SK-N-SH (cell line): Measurements from ENCODE around the gene SBF2. TPM values are rescaled to one million over a fixed set of nuclear protein-coding genes. Genes with fewer than 3 reads are reported as not detected.

Experiments
- CTCF ChIA-PET: fragments of 300-600, 350-600 bp; formaldehyde crosslinking; extraction: SDS; loops from one replicate; lab custom pipeline; 2021; lab: Yijun Ruan, JAX
- POLR2A ChIA-PET: fragments of 350-600 bp; sonication (Branson Sonifier 250); formaldehyde crosslinking; extraction: SDS; loops from one replicate; lab custom pipeline; 2020; ENCODE audit warnings: antibody characterized with exemption, inconsistent platforms; lab: Yijun Ruan, JAX
- DNase-seq: peaks from one replicate; pipeline ENCODE4 v3.0.0; 2012
- H2AFZ ChIP-seq: fragments of 200-600 bp; sonication (generic); 2 replicates; pipeline ENCODE4 v1.8.1; 2016; ENCODE audit warnings: antibody characterized with exemption, mild to moderate bottlenecking, low read depth
- H3F3A ChIP-seq: fragments of 200-600 bp; sonication (generic); replicated peaks from 2 replicates; pipeline ENCODE3; 2016; ENCODE audit warnings: antibody characterized with exemption, mild to moderate bottlenecking; ENCODE audit not compliant: insufficient read depth
- H3K27ac ChIP-seq, 2 experiments: fragments of 200-500 bp in 1 of 2; fragments of 200-600 bp in 1 of 2; sonication (Bioruptor generic) in 1 of 2; sonication (generic), shearing (Covaris generic) in 1 of 2; 2 replicates each; pipeline versions ENCODE4 v1.5.1 to v1.6.1; 2014 to 2016; ENCODE audit warnings: low read depth in 2 of 2, inconsistent platforms in 1 of 2, low read length in 1 of 2, mild to moderate bottlenecking in 1 of 2, mixed read lengths in 1 of 2
- H3K27me3 ChIP-seq: fragments of 200-600 bp; sonication (generic), shearing (Covaris generic); 2 replicates; pipeline ENCODE4 v1.6.1; 2016; ENCODE audit warnings: mixed run types; ENCODE audit not compliant: insufficient read depth
- H3K36me3 ChIP-seq, 2 experiments: fragments of 200-500 bp in 1 of 2; fragments of 200-600 bp in 1 of 2; sonication (Bioruptor generic) in 1 of 2; sonication (generic) in 1 of 2; replicated peaks in 1 of 2; 2 replicates each; pipeline versions ENCODE3 to v1.5.1; 2014 to 2016; ENCODE audit warnings: low read length in 1 of 2, mild to moderate bottlenecking in 1 of 2; ENCODE audit not compliant: insufficient read depth in 2 of 2, control insufficient read depth in 1 of 2
- H3K4me1 ChIP-seq, 2 experiments: fragments of 200-500 bp in 1 of 2; fragments of 200-600 bp in 1 of 2; sonication (Bioruptor generic) in 1 of 2; sonication (generic), shearing (Covaris generic) in 1 of 2; 2 replicates each; pipeline versions ENCODE4 v1.5.1 to v1.6.1; 2014 to 2016; ENCODE audit warnings: low read depth in 1 of 2, low read length in 1 of 2, mixed run types in 1 of 2; ENCODE audit not compliant: insufficient read depth in 2 of 2, control insufficient read depth in 1 of 2
- H3K4me2 ChIP-seq: fragments of 200-600 bp; sonication (generic), shearing (Covaris generic); 2 replicates; pipeline ENCODE4 v1.6.1; 2017; ENCODE audit warnings: mixed run types
- H3K4me3 ChIP-seq, 2 experiments: fragments of 200-500 bp in 1 of 2; fragments of 200-600 bp in 1 of 2; sonication (Bioruptor generic) in 1 of 2; sonication (generic), shearing (Covaris generic) in 1 of 2; 2 replicates each; pipeline versions ENCODE4 v1.5.1 to v1.8.1; 2014 to 2016; ENCODE audit warnings: low read depth in 2 of 2, inconsistent platforms in 1 of 2, low read length in 1 of 2, mild to moderate bottlenecking in 1 of 2, mixed read lengths in 1 of 2, moderate library complexity in 1 of 2
- H3K79me2 ChIP-seq: fragments of 200-600 bp; sonication (generic); 2 replicates; pipeline ENCODE4 v1.8.1; 2017; ENCODE audit warnings: mild to moderate bottlenecking; ENCODE audit not compliant: insufficient read depth
- H3K9ac ChIP-seq: fragments of 200-600 bp; sonication (generic); 2 replicates; pipeline ENCODE4 v1.6.1; 2017; ENCODE audit warnings: mixed run types
- H3K9me2 ChIP-seq: fragments of 200-600 bp; sonication (generic); 2 replicates; pipeline ENCODE4 v1.6.1; 2017; ENCODE audit warnings: mixed run types
- H3K9me3 ChIP-seq: fragments of 200-600 bp; sonication (generic); 2 replicates; pipeline ENCODE4 v1.6.1; 2017; ENCODE audit warnings: mixed run types, mild to moderate bottlenecking, moderate library complexity
- H4K20me1 ChIP-seq: fragments of 200-600 bp; sonication (generic); 2 replicates; pipeline ENCODE4 v1.6.1; 2017; ENCODE audit warnings: mild to moderate bottlenecking, mixed run types; ENCODE audit not compliant: insufficient read depth
- CHD2 ChIP-seq: fragments of 150-350 bp; IDR thresholded peaks from 2 replicates; pipeline ENCODE4 v1.6.1; 2018; ENCODE audit warnings: low read length; ENCODE audit not compliant: partially characterized antibody
- EZH2phosphoT487 ChIP-seq: fragments of 200-600 bp; sonication (generic); IDR thresholded peaks from 2 replicates; pipeline ENCODE4 v1.6.1; 2017; ENCODE audit warnings: low read depth, mixed run types, mild to moderate bottlenecking, antibody characterized with exemption, moderate library complexity, borderline replicate concordance
- FOSL2 ChIP-seq: IDR thresholded peaks from 2 replicates; pipeline ENCODE4 v1.4.0; 2012; ENCODE audit warnings: low read depth, mild to moderate bottlenecking, moderate library complexity, borderline replicate concordance
- FOXJ3 ChIP-seq: sonication (generic); formaldehyde crosslinking; IDR thresholded peaks from 2 replicates; pipeline ENCODE4 v1.5.1; 2020; ENCODE audit warnings: mild to moderate bottlenecking, missing genetic modification reagents
- GABPA ChIP-seq: IDR thresholded peaks from 2 replicates; pipeline ENCODE4 v1.4.0; 2012; ENCODE audit warnings: low read depth, mild to moderate bottlenecking
- MEF2A ChIP-seq: IDR thresholded peaks from 2 replicates; pipeline ENCODE4 v1.4.0; 2012; ENCODE audit warnings: low read depth, borderline replicate concordance
- NFIC ChIP-seq: IDR thresholded peaks from 2 replicates; pipeline ENCODE4 v1.4.0; 2012; ENCODE audit warnings: borderline replicate concordance
- RCOR1 ChIP-seq: fragments of 150-350 bp; IDR thresholded peaks from 2 replicates; pipeline ENCODE4 v1.6.1; 2017; ENCODE audit warnings: antibody characterized with exemption, low read length
- SMC3 ChIP-seq: IDR thresholded peaks from 2 replicates; pipeline ENCODE4 v1.6.1; 2012; ENCODE audit warnings: low read depth, low read length, improper control_type of control experiment
- TAF1 ChIP-seq: IDR thresholded peaks from 2 replicates; pipeline ENCODE4 v1.6.1; 2012; ENCODE audit warnings: low read depth, mild to moderate bottlenecking, low read length, moderate library complexity, borderline replicate concordance
- TCF12 ChIP-seq: IDR thresholded peaks from 2 replicates; pipeline ENCODE4 v1.4.0; 2012
- YY1 ChIP-seq: IDR thresholded peaks from 2 replicates; pipeline ENCODE4 v1.4.0; 2012; ENCODE audit warnings: low read depth, mild to moderate bottlenecking
- WGBS: methylation state at CpG from one replicate; pipeline ENCODE4 v1.1.6; 2017; ENCODE audit warnings: low lambda C conversion rate; 5-methylcytosine and 5-hydroxymethylcytosine counted together
- polyA plus RNA-seq, 3 experiments: library from polyadenylated mRNA; depleted of rRNA; stranded (reverse); fragments of >200 nt; gene quantifications; 2 replicates each; pipeline ENCODE4 v1.2.3, GENCODE V29; 2012
- TF ChIP-seq, protein P1 (sequence below): fragments of 150-350 bp; IDR thresholded peaks from 2 replicates; pipeline ENCODE4 v1.6.1; 2017; ENCODE audit warnings: antibody characterized with exemption, low read length, low read depth, borderline replicate concordance
- TF ChIP-seq, protein P2 (sequence below): IDR thresholded peaks from 2 replicates; pipeline ENCODE4 v1.4.0; 2012; ENCODE audit warnings: low read depth, borderline replicate concordance
- TF ChIP-seq, protein P3 (sequence below): fragments of 150-350 bp; IDR thresholded peaks from 2 replicates; pipeline ENCODE4 v1.6.1; 2016; ENCODE audit warnings: mild to moderate bottlenecking, low read depth, low read length
- TF ChIP-seq, protein P4 (sequence below): IDR thresholded peaks from 2 replicates; pipeline ENCODE4 v1.4.0; 2012; ENCODE audit warnings: low read depth, borderline replicate concordance
- TF ChIP-seq, protein P5 (sequence below): IDR thresholded peaks from 2 replicates; pipeline ENCODE4 v1.4.0; 2012; ENCODE audit warnings: low read depth

SBF2 gene
- polyA plus RNA-seq, 1 of the 3 experiments (the other 2 are of a cell fraction) = 23.0 TPM

DNA sequence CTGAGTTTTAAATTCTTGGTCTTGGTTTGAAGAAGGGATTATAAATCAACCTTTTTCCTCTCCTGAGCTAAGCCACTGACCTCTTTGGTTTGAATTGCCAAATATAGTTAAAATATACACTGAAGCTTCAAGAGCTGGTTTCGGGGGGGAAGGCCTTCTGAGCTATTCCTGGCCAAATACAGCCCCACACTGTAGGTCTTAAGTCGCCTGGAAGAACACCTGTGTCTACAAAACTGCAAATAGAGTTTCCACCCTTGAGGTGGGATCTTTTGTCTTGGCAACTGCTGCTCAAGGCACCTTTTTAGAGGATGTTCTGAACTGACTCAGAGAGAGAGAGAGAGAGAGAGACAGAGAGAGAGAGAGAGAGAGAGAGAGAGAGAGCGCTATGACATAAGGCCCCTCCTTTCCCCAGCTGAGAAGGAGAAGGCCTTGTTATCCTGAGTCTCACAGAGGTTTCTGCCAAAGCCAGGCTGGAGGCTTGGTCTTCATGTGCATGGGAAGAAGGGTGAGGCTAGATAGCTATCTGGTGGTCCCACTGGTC lies 16.4 kb upstream of the SBF2 start (continued):
- TF ChIP-seq CHD2 = no peak
- TF ChIP-seq, protein P1, sequence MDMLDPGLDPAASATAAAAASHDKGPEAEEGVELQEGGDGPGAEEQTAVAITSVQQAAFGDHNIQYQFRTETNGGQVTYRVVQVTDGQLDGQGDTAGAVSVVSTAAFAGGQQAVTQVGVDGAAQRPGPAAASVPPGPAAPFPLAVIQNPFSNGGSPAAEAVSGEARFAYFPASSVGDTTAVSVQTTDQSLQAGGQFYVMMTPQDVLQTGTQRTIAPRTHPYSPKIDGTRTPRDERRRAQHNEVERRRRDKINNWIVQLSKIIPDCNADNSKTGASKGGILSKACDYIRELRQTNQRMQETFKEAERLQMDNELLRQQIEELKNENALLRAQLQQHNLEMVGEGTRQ = no peak
- TF ChIP-seq NFIC = no peak
- TF ChIP-seq EZH2phosphoT487 = no peak
- TF ChIP-seq TAF1 = no peak
- TF ChIP-seq MEF2A = no peak
- no peak for TF ChIP-seq SMC3
- no peak for TF ChIP-seq GABPA
- TF ChIP-seq, protein P2, sequence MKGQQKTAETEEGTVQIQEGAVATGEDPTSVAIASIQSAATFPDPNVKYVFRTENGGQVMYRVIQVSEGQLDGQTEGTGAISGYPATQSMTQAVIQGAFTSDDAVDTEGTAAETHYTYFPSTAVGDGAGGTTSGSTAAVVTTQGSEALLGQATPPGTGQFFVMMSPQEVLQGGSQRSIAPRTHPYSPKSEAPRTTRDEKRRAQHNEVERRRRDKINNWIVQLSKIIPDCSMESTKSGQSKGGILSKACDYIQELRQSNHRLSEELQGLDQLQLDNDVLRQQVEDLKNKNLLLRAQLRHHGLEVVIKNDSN = no peak
- TF ChIP-seq, protein P3, sequence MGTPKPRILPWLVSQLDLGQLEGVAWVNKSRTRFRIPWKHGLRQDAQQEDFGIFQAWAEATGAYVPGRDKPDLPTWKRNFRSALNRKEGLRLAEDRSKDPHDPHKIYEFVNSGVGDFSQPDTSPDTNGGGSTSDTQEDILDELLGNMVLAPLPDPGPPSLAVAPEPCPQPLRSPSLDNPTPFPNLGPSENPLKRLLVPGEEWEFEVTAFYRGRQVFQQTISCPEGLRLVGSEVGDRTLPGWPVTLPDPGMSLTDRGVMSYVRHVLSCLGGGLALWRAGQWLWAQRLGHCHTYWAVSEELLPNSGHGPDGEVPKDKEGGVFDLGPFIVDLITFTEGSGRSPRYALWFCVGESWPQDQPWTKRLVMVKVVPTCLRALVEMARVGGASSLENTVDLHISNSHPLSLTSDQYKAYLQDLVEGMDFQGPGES = no peak

DNA sequence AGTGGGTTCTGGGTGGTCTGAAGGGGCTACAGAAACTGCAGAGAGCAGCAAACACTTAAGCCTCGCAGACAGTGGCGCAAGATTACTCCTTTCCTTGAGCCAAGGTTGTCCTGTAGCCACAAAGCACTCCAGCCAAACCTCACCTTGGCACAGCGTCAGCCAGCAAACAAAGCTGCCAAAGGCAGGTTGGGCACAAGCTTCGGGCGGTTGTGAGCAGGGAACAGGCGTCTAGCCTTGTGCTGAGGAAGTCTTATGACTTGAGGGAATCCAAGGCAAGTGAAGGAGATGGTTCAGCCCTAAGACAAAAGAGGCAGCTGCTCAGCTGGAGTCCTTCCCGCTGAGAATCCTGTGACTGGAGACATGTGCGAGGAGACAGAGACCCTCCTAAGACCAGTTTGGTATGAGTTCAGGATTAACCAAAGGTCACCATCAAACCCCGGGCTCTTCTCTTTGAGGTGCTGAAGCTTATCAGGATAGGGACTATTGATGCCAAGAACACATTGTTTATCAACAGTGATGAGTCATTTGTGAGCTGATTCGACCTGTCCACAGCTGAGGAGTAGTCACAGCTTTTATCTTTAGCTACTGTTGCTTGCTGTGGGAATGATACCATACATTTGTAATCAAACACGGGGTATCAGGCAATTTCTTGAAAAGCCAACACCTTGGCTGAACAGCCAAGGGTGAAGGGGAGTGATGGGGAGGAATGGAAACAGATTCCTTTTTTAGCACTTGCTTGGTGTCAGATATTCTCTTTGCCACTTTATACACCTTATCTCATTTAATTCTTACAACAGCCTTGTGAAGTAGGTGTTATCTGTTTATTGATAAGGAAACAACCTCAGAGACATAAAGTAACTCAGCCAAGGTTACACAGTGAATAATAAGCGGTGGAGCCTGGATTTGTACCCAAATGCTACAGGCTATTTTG lies 15.4 kb upstream of the SBF2 start:
- TF ChIP-seq, protein P4, sequence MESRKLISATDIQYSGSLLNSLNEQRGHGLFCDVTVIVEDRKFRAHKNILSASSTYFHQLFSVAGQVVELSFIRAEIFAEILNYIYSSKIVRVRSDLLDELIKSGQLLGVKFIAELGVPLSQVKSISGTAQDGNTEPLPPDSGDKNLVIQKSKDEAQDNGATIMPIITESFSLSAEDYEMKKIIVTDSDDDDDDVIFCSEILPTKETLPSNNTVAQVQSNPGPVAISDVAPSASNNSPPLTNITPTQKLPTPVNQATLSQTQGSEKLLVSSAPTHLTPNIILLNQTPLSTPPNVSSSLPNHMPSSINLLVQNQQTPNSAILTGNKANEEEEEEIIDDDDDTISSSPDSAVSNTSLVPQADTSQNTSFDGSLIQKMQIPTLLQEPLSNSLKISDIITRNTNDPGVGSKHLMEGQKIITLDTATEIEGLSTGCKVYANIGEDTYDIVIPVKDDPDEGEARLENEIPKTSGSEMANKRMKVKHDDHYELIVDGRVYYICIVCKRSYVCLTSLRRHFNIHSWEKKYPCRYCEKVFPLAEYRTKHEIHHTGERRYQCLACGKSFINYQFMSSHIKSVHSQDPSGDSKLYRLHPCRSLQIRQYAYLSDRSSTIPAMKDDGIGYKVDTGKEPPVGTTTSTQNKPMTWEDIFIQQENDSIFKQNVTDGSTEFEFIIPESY = no peak
- TF ChIP-seq NFIC (peak; percentile 6; the same call in 1 of the 2 replicates), YY1 (no peak), FOSL2 (peak; percentile 49; the same call in 1 of the 2 replicates), FOXJ3 (no peak), TCF12 (no peak), RCOR1 (no peak), EZH2phosphoT487 (no peak)
- TF ChIP-seq, protein P5, sequence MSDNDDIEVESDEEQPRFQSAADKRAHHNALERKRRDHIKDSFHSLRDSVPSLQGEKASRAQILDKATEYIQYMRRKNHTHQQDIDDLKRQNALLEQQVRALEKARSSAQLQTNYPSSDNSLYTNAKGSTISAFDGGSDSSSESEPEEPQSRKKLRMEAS = no peak
- ChIA-PET CTCF (interaction anchor here (0.7 to 9.2 kb wide), 12 partner anchors 9 to 550 kb away, joined by 3 to 104 read pairs (median 4); no protein-coding TSS in a partner anchor), POLR2A (no interaction called here)
- H3K36me3 ChIP-seq = peaks cover 0 to 5% of the 10 kb centered on the region in 2 experiments
- H3K9ac ChIP-seq = no peak overlapping the region
- H2AFZ ChIP-seq = no peak overlapping the region
- H3K4me2 ChIP-seq = no peak overlapping the region
- peaks cover 23% of the 10 kb centered on the region; the same call in 1 of the 2 replicates for H3K79me2 ChIP-seq
- H3K4me3 ChIP-seq = no peak overlapping the region
- no peaks in the 10 kb centered on the region for H3K9me3 ChIP-seq
- peaks cover 7 to 27% of the 10 kb centered on the region in 2 experiments; a peak in 3 of 4 replicates for H3K4me1 ChIP-seq
- H3K27ac ChIP-seq = no peak overlapping the region; a peak in 1 of 4 replicates
- peaks cover 10% of the 10 kb centered on the region; the same call in 1 of the 2 replicates for H4K20me1 ChIP-seq
- H3K27me3 ChIP-seq = no peaks in the 10 kb centered on the region
- no peaks in the 10 kb centered on the region for H3K9me2 ChIP-seq
- WGBS = 67% methylated on average over 12 of the region's 12 CpGs
- no peak for DNase-seq
- H3F3A ChIP-seq = peaks cover 17% of the 10 kb centered on the region
